ENCODE results near the gene TCF7L2.

TCF7L2 gene

GRCh38 chr10:113058523-113059370, 108.7 kb downstream of the TCF7L2 start:
- no peak for TF ChIP-seq CTCF (IDR thresholded peaks at IDR 0.05; ENCODE audit: low read length)
- TF ChIP-seq EZH2 (IDR thresholded peaks at IDR 0.05; ENCODE audit: borderline replicate concordance, low read length): no peak
- peaks cover 80% of the 10 kb centered on the region for H3K4me1 ChIP-seq (ENCODE audit: insufficient read depth, low read length, severe bottlenecking)
- no peak overlapping the region for H3K4me3 ChIP-seq (ENCODE audit: low read depth, low read length, poor library complexity, severe bottlenecking)
- no peak overlapping the region for H2AFZ ChIP-seq (ENCODE audit: low read length)
- peaks cover 15% of the 10 kb centered on the region; the same call in 1 of the 2 replicates for H3K79me2 ChIP-seq (ENCODE audit: insufficient read depth, low read length)
- no peaks in the 10 kb centered on the region for H3K9me2 ChIP-seq (ENCODE audit: low read depth, low read length)
- peak overlapping the region; percentile 6 for H3K27ac ChIP-seq (ENCODE audit: low read depth, low read length, poor library complexity, severe bottlenecking)
- H4K20me1 ChIP-seq (ENCODE audit: insufficient read depth, low read length): no peaks in the 10 kb centered on the region
- H3K4me2 ChIP-seq (ENCODE audit: low read length): no peak overlapping the region; the same call in 1 of the 2 replicates
- no peak overlapping the region for H3K9ac ChIP-seq (ENCODE audit: low read length)
- no peaks in the 10 kb centered on the region for H3K9me3 ChIP-seq (ENCODE audit: low read length)
- H3F3A ChIP-seq (ENCODE audit: insufficient read depth, low read length): no peaks in the 10 kb centered on the region
- H3K27me3 ChIP-seq (ENCODE audit: insufficient read depth, low read length): no peaks in the 10 kb centered on the region
- peaks cover 14% of the 10 kb centered on the region; the same call in 1 of the 2 replicates for H3K36me3 ChIP-seq (ENCODE audit: insufficient read depth, low read length)

DNA sequence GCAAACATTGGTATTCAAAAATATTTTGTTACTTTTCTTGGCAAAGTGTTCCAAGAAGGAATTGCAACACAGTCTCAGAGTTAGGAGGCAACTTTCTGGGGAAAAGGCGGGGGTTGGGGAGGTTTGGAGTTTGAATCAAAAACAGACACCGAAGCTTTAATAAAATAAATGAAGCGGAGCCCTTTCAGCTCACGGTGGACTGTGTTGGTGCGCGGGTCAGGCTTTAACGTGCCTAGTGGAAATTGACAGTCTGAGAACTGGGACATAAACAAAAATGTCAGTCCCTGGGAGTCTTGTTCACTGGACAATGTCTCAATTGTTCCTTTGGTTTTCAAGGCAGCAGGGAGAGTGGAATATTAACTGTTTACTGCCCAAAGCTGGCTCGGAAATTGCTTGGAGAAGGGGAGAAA, 109.3 kb downstream of the TCF7L2 start:
- no peaks in the 10 kb centered on the region for H3K9me3 ChIP-seq (ENCODE audit: low read length)
- H3K4me1 ChIP-seq (ENCODE audit: insufficient read depth, low read length, severe bottlenecking): peaks cover 75% of the 10 kb centered on the region
- no peak overlapping the region for H2AFZ ChIP-seq (ENCODE audit: low read length)
- no peaks in the 10 kb centered on the region for H3K27me3 ChIP-seq (ENCODE audit: insufficient read depth, low read length)
- H3K27ac ChIP-seq (ENCODE audit: low read depth, low read length, poor library complexity, severe bottlenecking): no peak overlapping the region
- TF ChIP-seq EZH2 (IDR thresholded peaks at IDR 0.05; ENCODE audit: borderline replicate concordance, low read length) (no peak), CTCF (IDR thresholded peaks at IDR 0.05; ENCODE audit: low read length) (no peak)
- no peak overlapping the region for H3K4me3 ChIP-seq (ENCODE audit: low read depth, low read length, poor library complexity, severe bottlenecking)
- H3K9me2 ChIP-seq (ENCODE audit: low read depth, low read length): no peaks in the 10 kb centered on the region
- H3K36me3 ChIP-seq (ENCODE audit: insufficient read depth, low read length): peaks cover 9% of the 10 kb centered on the region; the same call in 1 of the 2 replicates
- H3K4me2 ChIP-seq (ENCODE audit: low read length): no peak overlapping the region; the same call in 1 of the 2 replicates
- H3F3A ChIP-seq (ENCODE audit: insufficient read depth, low read length): no peaks in the 10 kb centered on the region
- H3K79me2 ChIP-seq (ENCODE audit: insufficient read depth, low read length): peaks cover 15% of the 10 kb centered on the region; the same call in 1 of the 2 replicates
- H4K20me1 ChIP-seq (ENCODE audit: insufficient read depth, low read length): no peaks in the 10 kb centered on the region
- no peak overlapping the region for H3K9ac ChIP-seq (ENCODE audit: low read length)

GRCh38 chr10:113060201-113061053, 110.4 kb downstream of the TCF7L2 start:
- H2AFZ ChIP-seq (ENCODE audit: low read length): no peak overlapping the region
- no peak overlapping the region for H3K4me2 ChIP-seq (ENCODE audit: low read length)
- H3K4me1 ChIP-seq (ENCODE audit: insufficient read depth, low read length, severe bottlenecking): peaks cover 74% of the 10 kb centered on the region
- no peak overlapping the region for H3K4me3 ChIP-seq (ENCODE audit: low read depth, low read length, poor library complexity, severe bottlenecking)
- H3K79me2 ChIP-seq (ENCODE audit: insufficient read depth, low read length): peaks cover 13% of the 10 kb centered on the region; the same call in 1 of the 2 replicates
- H3K36me3 ChIP-seq (ENCODE audit: insufficient read depth, low read length): peaks cover 9% of the 10 kb centered on the region; the same call in 1 of the 2 replicates
- H3K27me3 ChIP-seq (ENCODE audit: insufficient read depth, low read length): no peaks in the 10 kb centered on the region
- no peaks in the 10 kb centered on the region for H3F3A ChIP-seq (ENCODE audit: insufficient read depth, low read length)
- peak overlapping the region; percentile 39 for H3K27ac ChIP-seq (ENCODE audit: low read depth, low read length, poor library complexity, severe bottlenecking)
- TF ChIP-seq CTCF (IDR thresholded peaks at IDR 0.05; ENCODE audit: low read length) (no peak), EZH2 (IDR thresholded peaks at IDR 0.05; ENCODE audit: borderline replicate concordance, low read length) (no peak)
- H3K9me2 ChIP-seq (ENCODE audit: low read depth, low read length): no peaks in the 10 kb centered on the region
- H3K9me3 ChIP-seq (ENCODE audit: low read length): no peaks in the 10 kb centered on the region
- H4K20me1 ChIP-seq (ENCODE audit: insufficient read depth, low read length): no peaks in the 10 kb centered on the region
- no peak overlapping the region for H3K9ac ChIP-seq (ENCODE audit: low read length)
